ENCODE data around the gene ZNRF2.

DNA sequence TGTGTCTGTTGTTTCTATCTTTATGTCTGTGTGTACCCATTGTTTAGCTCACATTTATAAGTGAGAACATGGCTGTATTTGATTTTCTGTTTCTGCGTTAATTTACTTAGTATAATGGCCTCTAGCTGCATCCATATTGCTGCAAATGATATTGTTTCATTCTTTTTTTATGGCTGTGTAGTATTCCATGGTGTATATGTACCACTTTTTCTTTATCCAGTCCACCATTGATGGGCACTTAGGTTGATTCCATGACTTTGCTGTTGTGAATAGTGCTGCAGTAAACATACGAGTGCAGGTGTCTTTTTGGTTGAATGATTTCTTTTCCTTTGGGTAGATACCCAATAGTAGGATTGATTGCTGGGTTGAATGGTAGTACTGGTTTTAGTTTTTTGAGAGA lies 48.2 kb downstream of the ZNRF2 start:
- TF ChIP-seq POLR2A (IDR thresholded peaks at IDR 0.05) (no peak), CTCF (IDR thresholded peaks at IDR 0.05) (no peak)

Measured in body of pancreas (tissue), 4 donors.